ENCODE data around the gene SDR9C7.

- TF ChIP-seq POLR2A (IDR thresholded peaks at IDR 0.05) (no peak), CTCF (IDR thresholded peaks at IDR 0.05) (no peak)
These were observed 36.3 kb downstream of the SDR9C7 start for GRCh38 chr12:56897844-56898361.
